HepG2 (cell line): ENCODE data around the gene SYT7. TPM values are rescaled to one million over a fixed set of nuclear protein-coding genes. Genes with fewer than 3 reads are reported as not detected.
A peak's percentile ranks its signal among the peaks of the same experiment; 100 is the strongest.

Source experiments
- BRCA1 ChIP-seq: sonication (generic); formaldehyde crosslinking; IDR thresholded peaks from 2 replicates; pipeline ENCODE4 v1.4.0; 2020; ENCODE audit warnings: missing genetic modification reagents
- HDAC2 ChIP-seq: sonication (generic); formaldehyde crosslinking; IDR thresholded peaks from 2 replicates; pipeline ENCODE4 v1.4.0; 2020; ENCODE audit warnings: missing genetic modification reagents
- HMG20B ChIP-seq: conservative IDR thresholded peaks from 2 replicates; pipeline ENCODE4 v1.6.1; 2016; ENCODE audit warnings: missing genetic modification reagents, missing compliant biosample characterization
- LCORL ChIP-seq, 2 experiments: fragments of 450-650 bp in 1 of 2; sonication (generic) in 1 of 2; formaldehyde crosslinking in 1 of 2; IDR thresholded peaks; 2 replicates each; pipeline versions ENCODE4 v1.5.0 to v1.6.1; 2017 to 2020; ENCODE audit warnings: antibody characterized with exemption in 1 of 2, missing genetic modification reagents in 1 of 2
- SOX6 ChIP-seq, 2 experiments: fragments of 450-650 bp in 1 of 2; sonication (generic) in 1 of 2; formaldehyde crosslinking in 1 of 2; IDR thresholded peaks; 2 replicates each; pipeline versions ENCODE4 v1.4.0 to v1.6.1; 2017 to 2020; ENCODE audit warnings: antibody characterized with exemption in 1 of 2, mild to moderate bottlenecking in 1 of 2, missing genetic modification reagents in 1 of 2
- TRIM24 ChIP-seq: sonication (generic); formaldehyde crosslinking; IDR thresholded peaks from 2 replicates; pipeline ENCODE4 v1.8.0; 2022; ENCODE audit warnings: mild to moderate bottlenecking, missing genetic modification reagents
- ZNF136 ChIP-seq: sonication (generic); formaldehyde crosslinking; IDR thresholded peaks from 2 replicates; pipeline ENCODE4 v1.8.1; 2022; ENCODE audit warnings: low read depth, mild to moderate bottlenecking, moderate library complexity, missing genetic modification reagents
- ZNF296 ChIP-seq: sonication (generic); formaldehyde crosslinking; conservative IDR thresholded peaks from 2 replicates; pipeline ENCODE4 v1.5.0; 2020; ENCODE audit warnings: mild to moderate bottlenecking, missing genetic modification reagents
- ZNF350 ChIP-seq: sonication (generic); formaldehyde crosslinking; IDR thresholded peaks from 2 replicates; pipeline ENCODE4 v1.4.0; 2020; ENCODE audit warnings: mild to moderate bottlenecking, low read depth, missing genetic modification reagents, borderline replicate concordance
- ZNF430 ChIP-seq: sonication (generic); formaldehyde crosslinking; IDR thresholded peaks from 2 replicates; pipeline ENCODE4 v1.9.0; 2021; ENCODE audit warnings: mild to moderate bottlenecking, missing genetic modification reagents
- ZNF501 ChIP-seq: sonication (generic); formaldehyde crosslinking; IDR thresholded peaks from 2 replicates; pipeline ENCODE4 v1.5.1; 2020; ENCODE audit warnings: mild to moderate bottlenecking, moderate library complexity, missing genetic modification reagents
- ZNF563 ChIP-seq: sonication (generic); formaldehyde crosslinking; IDR thresholded peaks from 2 replicates; pipeline ENCODE4 v1.8.0; 2022; ENCODE audit warnings: mild to moderate bottlenecking, moderate library complexity, missing genetic modification reagents
- ZNF678 ChIP-seq: sonication (generic); formaldehyde crosslinking; IDR thresholded peaks from 2 replicates; pipeline ENCODE4 v1.4.0; 2020; ENCODE audit warnings: mild to moderate bottlenecking, missing genetic modification reagents
- polyA plus RNA-seq, 8 experiments: library from polyadenylated mRNA; depleted of rRNA in 3 of 8; stranded (reverse) in 7 of 8; unstranded in 1 of 8; fragments of >200 nt; fragmentation: Illumina TruSeq in 4 of 8; extraction: Trizol in 4 of 8; gene quantifications; 2 replicates each; pipeline versions ENCODE4 v1.2.1 to v1.2.3, GENCODE V29; 2011 to 2016; ENCODE audit warnings: low read depth in 4 of 8, missing spikeins in 1 of 8, mixed read lengths in 1 of 8; ENCODE audit not compliant: insufficient read depth in 1 of 8
- total RNA-seq, 5 experiments: library from RNA; depleted of rRNA; stranded (reverse); fragments of >200 nt; fragmentation: Illumina TruSeq; extraction: Trizol; gene quantifications; 2 replicates each; pipeline ENCODE4 v1.2.3, GENCODE V29; 2016; ENCODE audit warnings: low read depth in 1 of 5
- TF ChIP-seq, protein P1 (sequence below): sonication (generic); formaldehyde crosslinking; IDR thresholded peaks from 2 replicates; pipeline ENCODE4 v1.4.0; 2020; ENCODE audit warnings: missing genetic modification reagents
- TF ChIP-seq, protein P2 (sequence below): IDR thresholded peaks from 2 replicates; pipeline ENCODE4 v1.6.1; 2012; ENCODE audit warnings: low read depth, low read length, improper control_type of control experiment
- TF ChIP-seq, protein P3 (sequence below), 2 experiments: sonication (generic) in 1 of 2; formaldehyde crosslinking in 1 of 2; IDR thresholded peaks; 2 replicates each; pipeline versions ENCODE4 v1.4.0 to v1.6.1; 2018 to 2020; ENCODE audit warnings: missing genetic modification reagents in 2 of 2, borderline replicate concordance in 1 of 2, low read depth in 1 of 2, mild to moderate bottlenecking in 1 of 2, missing biosample characterization in 1 of 2
- TF ChIP-seq, protein P4 (sequence below): sonication (generic); formaldehyde crosslinking; IDR thresholded peaks from 2 replicates; pipeline ENCODE4 v1.4.0; 2020; ENCODE audit warnings: mild to moderate bottlenecking, missing genetic modification reagents, borderline replicate concordance

SYT7 gene
- total and polyA plus RNA-seq, 2 of the 13 experiments (the other 11 are each of a cell fraction or from before 2014, with no cell fraction given), result 1.4 to 4.4 TPM

DNA sequence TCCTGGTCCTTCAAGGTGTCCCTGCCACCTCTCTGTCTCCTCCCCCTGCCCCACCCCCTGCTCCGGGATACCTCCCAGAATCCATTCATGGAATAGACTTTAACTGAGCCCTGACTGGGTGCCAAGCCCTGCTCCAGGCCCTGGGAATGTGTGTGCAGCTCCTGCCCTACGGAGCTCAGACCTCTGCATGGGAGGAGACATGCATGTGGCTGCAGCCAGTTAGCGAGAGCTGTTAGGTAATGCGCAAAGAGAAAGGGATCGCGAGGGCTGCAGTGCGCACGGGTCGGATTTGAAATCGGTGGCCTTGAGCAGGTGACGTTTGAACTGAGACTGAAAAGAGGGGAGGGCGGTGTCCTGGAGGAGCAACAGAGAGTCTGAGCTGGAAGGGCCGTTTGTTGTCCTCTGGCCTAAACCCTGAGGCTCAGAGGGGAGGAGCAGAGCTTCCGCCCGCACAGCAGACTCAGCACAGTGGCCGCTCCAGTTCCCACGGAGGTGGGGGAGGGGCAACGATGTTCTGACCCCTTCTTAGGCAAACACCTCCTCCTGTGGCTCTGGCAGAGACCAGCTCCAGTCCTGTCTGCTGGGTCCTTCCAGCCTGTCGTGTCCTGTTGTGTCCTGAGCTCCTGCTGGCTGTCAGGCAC lies 92.1 kb downstream of the SYT7 start (continued):
- TF ChIP-seq, protein P1, sequence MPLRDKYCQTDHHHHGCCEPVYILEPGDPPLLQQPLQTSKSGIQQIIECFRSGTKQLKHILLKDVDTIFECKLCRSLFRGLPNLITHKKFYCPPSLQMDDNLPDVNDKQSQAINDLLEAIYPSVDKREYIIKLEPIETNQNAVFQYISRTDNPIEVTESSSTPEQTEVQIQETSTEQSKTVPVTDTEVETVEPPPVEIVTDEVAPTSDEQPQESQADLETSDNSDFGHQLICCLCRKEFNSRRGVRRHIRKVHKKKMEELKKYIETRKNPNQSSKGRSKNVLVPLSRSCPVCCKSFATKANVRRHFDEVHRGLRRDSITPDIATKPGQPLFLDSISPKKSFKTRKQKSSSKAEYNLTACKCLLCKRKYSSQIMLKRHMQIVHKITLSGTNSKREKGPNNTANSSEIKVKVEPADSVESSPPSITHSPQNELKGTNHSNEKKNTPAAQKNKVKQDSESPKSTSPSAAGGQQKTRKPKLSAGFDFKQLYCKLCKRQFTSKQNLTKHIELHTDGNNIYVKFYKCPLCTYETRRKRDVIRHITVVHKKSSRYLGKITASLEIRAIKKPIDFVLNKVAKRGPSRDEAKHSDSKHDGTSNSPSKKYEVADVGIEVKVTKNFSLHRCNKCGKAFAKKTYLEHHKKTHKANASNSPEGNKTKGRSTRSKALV (CRISPR knock-in tag), result peak; percentile 97
- TF ChIP-seq ZNF501 (CRISPR knock-in tag) (peak; percentile 55; the same call in 1 of the 2 replicates), ZNF563 (CRISPR knock-in tag) (peak; percentile 37; the same call in 1 of the 2 replicates), ZNF678 (0 out of 2 replicates have a peak, but pooled peaks have one; percentile 72), ZNF136 (CRISPR knock-in tag) (no peak), ZNF430 (peak; percentile 57; the same call in 1 of the 2 replicates), SOX6 (IDR thresholded peaks at IDR 0.05) (no peak), SOX6 (CRISPR knock-in tag; IDR thresholded peaks at IDR 0.05) (peak; percentile 57; the same call in 1 of the 2 replicates), BRCA1 (CRISPR knock-in tag) (0 out of 2 replicates have a peak, but pooled peaks have one; percentile 54), ZNF350 (CRISPR knock-in tag) (peak; percentile 63; the same call in 1 of the 2 replicates), LCORL (IDR thresholded peaks at IDR 0.05) (no peak), LCORL (CRISPR knock-in tag; IDR thresholded peaks at IDR 0.05) (peak; percentile 69; the same call in 1 of the 2 replicates), TRIM24 (CRISPR knock-in tag) (peak; percentile 45; the same call in 1 of the 2 replicates), HDAC2 (CRISPR knock-in tag) (0 out of 2 replicates have a peak, but pooled peaks have one; percentile 50), ZNF296 (CRISPR knock-in tag) (peak; percentile 90; the same call in 1 of the 2 replicates), HMG20B (CRISPR knock-in tag) (0 out of 2 replicates have a peak, but pooled peaks have one; percentile 20)
- TF ChIP-seq, protein P2, sequence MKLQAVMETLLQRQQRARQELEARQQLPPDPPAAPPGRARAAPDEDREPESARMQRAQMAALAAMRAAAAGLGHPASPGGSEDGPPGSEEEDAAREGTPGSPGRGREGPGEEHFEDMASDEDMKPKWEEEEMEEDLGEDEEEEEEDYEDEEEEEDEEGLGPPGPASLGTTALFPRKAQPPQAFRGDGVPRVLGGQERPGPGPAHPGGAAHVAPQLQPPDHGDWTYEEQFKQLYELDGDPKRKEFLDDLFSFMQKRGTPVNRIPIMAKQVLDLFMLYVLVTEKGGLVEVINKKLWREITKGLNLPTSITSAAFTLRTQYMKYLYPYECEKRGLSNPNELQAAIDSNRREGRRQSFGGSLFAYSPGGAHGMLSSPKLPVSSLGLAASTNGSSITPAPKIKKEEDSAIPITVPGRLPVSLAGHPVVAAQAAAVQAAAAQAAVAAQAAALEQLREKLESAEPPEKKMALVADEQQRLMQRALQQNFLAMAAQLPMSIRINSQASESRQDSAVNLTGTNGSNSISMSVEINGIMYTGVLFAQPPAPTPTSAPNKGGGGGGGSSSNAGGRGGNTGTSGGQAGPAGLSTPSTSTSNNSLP, result no peak
- TF ChIP-seq, protein P3, sequence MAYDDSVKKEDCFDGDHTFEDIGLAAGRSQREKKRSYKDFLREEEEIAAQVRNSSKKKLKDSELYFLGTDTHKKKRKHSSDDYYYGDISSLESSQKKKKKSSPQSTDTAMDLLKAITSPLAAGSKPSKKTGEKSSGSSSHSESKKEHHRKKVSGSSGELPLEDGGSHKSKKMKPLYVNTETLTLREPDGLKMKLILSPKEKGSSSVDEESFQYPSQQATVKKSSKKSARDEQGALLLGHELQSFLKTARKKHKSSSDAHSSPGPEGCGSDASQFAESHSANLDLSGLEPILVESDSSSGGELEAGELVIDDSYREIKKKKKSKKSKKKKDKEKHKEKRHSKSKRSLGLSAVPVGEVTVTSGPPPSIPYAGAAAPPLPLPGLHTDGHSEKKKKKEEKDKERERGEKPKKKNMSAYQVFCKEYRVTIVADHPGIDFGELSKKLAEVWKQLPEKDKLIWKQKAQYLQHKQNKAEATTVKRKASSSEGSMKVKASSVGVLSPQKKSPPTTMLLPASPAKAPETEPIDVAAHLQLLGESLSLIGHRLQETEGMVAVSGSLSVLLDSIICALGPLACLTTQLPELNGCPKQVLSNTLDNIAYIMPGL (CRISPR knock-in tag; IDR thresholded peaks at IDR 0.05; ENCODE audit: borderline replicate concordance in 1 of 2, low read depth in 1 of 2), result peak in 1 of 2 experiments; percentile 37; a peak in 2 of 4 replicates
- TF ChIP-seq, protein P4, sequence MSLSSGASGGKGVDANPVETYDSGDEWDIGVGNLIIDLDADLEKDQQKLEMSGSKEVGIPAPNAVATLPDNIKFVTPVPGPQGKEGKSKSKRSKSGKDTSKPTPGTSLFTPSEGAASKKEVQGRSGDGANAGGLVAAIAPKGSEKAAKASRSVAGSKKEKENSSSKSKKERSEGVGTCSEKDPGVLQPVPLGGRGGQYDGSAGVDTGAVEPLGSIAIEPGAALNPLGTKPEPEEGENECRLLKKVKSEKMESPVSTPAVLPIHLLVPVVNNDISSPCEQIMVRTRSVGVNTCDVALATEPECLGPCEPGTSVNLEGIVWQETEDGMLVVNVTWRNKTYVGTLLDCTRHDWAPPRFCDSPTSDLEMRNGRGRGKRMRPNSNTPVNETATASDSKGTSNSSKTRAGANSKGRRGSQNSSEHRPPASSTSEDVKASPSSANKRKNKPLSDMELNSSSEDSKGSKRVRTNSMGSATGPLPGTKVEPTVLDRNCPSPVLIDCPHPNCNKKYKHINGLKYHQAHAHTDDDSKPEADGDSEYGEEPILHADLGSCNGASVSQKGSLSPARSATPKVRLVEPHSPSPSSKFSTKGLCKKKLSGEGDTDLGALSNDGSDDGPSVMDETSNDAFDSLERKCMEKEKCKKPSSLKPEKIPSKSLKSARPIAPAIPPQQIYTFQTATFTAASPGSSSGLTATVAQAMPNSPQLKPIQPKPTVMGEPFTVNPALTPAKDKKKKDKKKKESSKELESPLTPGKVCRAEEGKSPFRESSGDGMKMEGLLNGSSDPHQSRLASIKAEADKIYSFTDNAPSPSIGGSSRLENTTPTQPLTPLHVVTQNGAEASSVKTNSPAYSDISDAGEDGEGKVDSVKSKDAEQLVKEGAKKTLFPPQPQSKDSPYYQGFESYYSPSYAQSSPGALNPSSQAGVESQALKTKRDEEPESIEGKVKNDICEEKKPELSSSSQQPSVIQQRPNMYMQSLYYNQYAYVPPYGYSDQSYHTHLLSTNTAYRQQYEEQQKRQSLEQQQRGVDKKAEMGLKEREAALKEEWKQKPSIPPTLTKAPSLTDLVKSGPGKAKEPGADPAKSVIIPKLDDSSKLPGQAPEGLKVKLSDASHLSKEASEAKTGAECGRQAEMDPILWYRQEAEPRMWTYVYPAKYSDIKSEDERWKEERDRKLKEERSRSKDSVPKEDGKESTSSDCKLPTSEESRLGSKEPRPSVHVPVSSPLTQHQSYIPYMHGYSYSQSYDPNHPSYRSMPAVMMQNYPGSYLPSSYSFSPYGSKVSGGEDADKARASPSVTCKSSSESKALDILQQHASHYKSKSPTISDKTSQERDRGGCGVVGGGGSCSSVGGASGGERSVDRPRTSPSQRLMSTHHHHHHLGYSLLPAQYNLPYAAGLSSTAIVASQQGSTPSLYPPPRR (CRISPR knock-in tag), result peak; percentile 32; the same call in 1 of the 2 replicates
